GM19023 (cell line): ENCODE data around the gene CPLANE2.
"Not testable (repeated sequence)": the region's sequence is repeated elsewhere in the genome, so short reads cannot be mapped to it uniquely, and the experiment has no call there.

Experiments used
- ATAC-seq: cut with Tn5 transposase; IDR thresholded peaks from one replicate; pipeline ENCODE4 v1.9.1; 2021; ENCODE audit warnings: mild to moderate bottlenecking, moderate library complexity; ENCODE audit not compliant: unreplicated experiment

Gene CPLANE2

GRCh38 chr1:16249596-16250241, 12.7 kb upstream of the CPLANE2 start:
- no peak for ATAC-seq

- ATAC-seq = no peak
These were observed 11.9 kb upstream of the CPLANE2 start for GRCh38 chr1:16248603-16249516.

- no peak for ATAC-seq
These were observed 11.0 kb upstream of the CPLANE2 start for GRCh38 chr1:16248007-16248436.

- ATAC-seq = no peak
These were observed 10.5 kb upstream of the CPLANE2 start for GRCh38 chr1:16247441-16247840.

GRCh38 chr1:16246961-16247360, 10.0 kb upstream of the CPLANE2 start:
- no peak for ATAC-seq

- ATAC-seq = not testable (repeated sequence)
These were observed 9.3 kb upstream of the CPLANE2 start for GRCh38 chr1:16246239-16246638.

- ATAC-seq = no peak
These were observed 8.7 kb upstream of the CPLANE2 start for GRCh38 chr1:16245476-16246196.

GRCh38 chr1:16244650-16245285, 7.8 kb upstream of the CPLANE2 start:
- no peak for ATAC-seq

- no peak for ATAC-seq
These were observed 7.1 kb upstream of the CPLANE2 start for GRCh38 chr1:16243936-16244649.

GRCh38 chr1:16243215-16243610, 6.2 kb upstream of the CPLANE2 start:
- no peak for ATAC-seq

GRCh38 chr1:16242556-16243214, 5.7 kb upstream of the CPLANE2 start:
- no peak for ATAC-seq

- no peak for ATAC-seq
These were observed 4.3 kb upstream of the CPLANE2 start for GRCh38 chr1:16241221-16241708.

- no peak for ATAC-seq
These were observed 3.0 kb upstream of the CPLANE2 start for GRCh38 chr1:16239972-16240491.

GRCh38 chr1:16237343-16237830, 404 bp upstream of the CPLANE2 start:
- ATAC-seq = no peak

- ATAC-seq = peak; percentile 24
These were observed 956 bp downstream of the CPLANE2 start for GRCh38 chr1:16235944-16236510.

GRCh38 chr1:16235347-16235746, 1.6 kb downstream of the CPLANE2 start:
- no peak for ATAC-seq

- ATAC-seq = no peak
These were observed 3.6 kb downstream of the CPLANE2 start for GRCh38 chr1:16233431-16233830.

GRCh38 chr1:16232316-16232710, 4.7 kb downstream of the CPLANE2 start:
- no peak for ATAC-seq
